HG03060 (cell line): ENCODE measurements around the gene MFAP4.

Experiments used
- ATAC-seq: cut with Tn5 transposase; IDR thresholded peaks from one replicate; pipeline ENCODE4 v1.9.1; 2021; ENCODE audit warnings: low read depth, moderate number of reproducible peaks; ENCODE audit not compliant: unreplicated experiment

Gene MFAP4

DNA sequence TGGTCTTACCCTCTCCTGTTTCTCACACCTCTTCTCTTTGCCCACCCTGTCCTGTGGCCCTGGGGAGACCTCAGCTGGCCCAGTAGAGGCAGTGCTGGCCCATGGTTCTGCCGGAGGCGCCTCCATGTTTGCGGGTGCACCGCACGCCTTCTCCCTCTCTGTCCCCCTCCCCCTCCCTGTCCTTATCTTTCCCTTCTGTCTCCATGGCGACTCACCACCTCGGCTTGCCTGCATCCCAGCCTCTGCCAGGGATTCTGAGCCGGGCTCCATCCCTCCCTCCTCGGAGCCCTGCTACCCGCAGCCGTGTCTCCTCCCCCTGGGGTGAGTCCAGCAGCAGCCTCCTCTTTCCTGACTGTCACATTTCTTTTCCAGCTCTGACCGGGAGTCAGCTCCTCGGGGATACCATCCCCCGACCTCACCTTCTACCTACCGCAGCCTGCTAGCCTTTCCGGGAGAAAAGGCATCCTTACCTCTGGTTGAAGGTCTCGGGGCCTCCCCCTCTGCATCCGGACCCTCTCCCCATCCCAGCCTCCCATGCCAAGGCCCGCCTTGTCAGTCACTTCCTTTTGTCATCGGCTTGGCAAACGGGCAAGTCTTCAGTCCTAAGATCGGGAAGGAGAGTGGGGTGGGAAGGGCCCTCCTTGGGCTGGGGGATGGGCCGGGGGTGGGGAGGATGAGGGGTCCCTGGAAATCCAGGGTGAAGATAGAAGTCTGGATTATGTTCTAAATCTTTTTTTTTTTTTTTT, 24.1 kb upstream of the MFAP4 start, which contains the start of gene RNF112:
RNF112 (plus strand) TSS at position 358 of the 746 bp plus-strand sequence; CDS start at position 535, 177 bp downstream.
- no peak for ATAC-seq

DNA sequence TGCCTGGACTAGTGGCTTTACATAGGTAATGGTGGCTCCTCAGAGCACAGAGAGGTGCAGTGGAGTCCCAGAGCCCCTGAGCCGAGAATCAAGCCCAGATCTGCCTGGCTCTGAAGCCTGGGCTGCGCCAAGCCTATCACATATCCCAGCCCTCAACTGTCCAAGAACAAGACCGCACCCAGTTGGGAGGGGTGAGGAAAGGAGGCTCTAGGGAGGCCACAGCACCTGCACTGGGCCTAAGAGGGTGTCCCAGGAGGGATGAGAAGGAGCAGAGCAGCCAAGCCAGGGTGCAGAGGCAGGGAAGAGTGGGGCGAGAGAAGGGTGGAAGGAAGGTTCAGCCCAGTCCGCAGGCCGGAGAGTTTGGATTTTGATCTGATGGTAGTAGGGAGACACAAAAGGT, 23.1 kb upstream of the MFAP4 start:
- ATAC-seq, result no peak

DNA sequence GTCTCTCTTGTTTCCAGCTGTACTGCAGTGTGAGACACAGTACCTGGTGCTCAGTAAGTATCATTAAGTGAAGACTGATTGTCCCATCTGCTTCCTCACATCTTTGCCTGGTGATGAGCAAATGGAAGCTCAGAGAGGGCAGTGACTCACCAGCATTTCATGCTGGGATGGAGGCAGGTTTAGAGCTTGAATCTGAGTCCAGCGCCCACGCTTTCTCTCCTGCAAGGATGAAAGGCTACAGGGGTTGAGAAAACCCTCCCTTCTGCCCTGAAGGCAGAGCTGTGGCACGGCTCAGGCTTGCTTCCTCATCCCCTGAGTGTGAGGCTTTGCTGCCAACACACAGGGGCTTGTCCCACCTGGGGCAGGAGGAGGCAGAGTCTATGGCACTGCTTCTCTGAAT, 22.5 kb upstream of the MFAP4 start:
- ATAC-seq, result no peak

DNA sequence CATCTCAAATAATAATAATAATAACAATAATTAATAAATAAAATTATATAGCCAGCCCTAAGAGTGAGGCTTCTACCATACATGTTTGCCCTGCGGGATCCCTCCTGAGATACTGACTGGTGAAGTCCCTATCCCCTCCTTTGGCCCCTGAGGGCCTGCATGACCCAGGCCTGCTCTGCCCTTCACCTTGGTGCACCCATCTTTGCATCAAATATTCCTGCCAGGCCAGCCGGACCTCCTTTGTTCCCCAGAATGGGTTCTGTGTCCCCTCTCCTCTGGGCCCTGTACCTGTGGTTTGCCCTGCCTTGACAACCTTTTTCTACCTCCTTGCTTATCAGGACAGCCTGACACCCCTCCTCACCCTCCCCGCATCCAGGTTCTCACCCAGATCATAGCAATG, 22.1 kb upstream of the MFAP4 start:
- no peak for ATAC-seq

DNA sequence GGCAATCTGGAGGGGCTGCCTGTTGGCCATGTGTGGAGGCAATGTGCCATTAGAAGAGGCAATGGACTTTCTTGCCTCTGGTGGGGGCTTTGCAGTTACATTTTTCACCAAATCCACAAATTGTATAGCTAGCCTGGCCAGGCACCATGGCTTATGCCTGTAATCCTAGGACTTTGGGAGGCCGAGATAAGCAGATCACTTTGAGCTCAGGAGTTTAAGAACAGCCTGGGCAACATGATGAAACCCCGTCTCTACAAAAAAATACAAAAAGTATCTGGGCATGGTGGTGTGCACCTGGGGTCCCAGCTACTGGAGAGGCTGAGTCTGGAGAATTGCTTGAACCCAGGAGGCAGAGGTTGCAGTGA, 21.3 kb upstream of the MFAP4 start:
- no peak for ATAC-seq

DNA sequence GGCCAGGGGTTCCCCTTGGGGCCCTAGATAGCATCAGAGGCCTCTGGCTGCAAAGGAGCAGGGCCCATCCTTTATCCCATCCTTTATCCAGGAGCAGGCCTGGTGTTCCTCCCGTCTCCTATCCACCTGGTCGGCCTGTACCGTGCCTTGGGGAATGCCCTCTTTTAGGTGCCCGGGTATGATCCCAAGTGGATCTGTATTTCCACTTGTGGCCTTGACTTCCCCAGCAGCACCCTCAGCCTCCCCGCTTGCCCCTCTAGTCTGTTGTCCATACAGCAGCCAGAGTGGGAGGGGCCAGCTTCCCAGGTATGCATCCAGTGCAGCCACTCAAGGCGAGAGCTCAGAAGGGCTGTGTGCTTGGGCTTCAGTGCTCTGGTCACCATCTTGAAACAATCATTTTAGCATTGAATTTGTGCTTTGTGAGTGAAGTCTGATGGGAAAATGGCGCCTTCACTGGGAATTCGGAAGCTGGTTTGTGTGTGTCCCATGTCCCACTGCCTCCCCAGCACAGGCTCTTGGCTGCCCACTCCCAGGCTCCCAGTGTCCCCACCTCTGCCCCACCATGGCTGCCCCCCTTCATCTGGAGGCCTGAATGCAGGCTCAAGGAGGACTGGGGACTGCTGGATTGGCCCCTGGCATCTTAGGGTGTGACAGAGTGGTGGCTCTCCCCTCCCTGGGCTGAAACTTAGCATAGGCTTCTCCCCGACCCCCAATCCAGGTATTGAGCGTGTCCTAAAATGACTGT, 20.8 kb upstream of the MFAP4 start:
- no peak for ATAC-seq

DNA sequence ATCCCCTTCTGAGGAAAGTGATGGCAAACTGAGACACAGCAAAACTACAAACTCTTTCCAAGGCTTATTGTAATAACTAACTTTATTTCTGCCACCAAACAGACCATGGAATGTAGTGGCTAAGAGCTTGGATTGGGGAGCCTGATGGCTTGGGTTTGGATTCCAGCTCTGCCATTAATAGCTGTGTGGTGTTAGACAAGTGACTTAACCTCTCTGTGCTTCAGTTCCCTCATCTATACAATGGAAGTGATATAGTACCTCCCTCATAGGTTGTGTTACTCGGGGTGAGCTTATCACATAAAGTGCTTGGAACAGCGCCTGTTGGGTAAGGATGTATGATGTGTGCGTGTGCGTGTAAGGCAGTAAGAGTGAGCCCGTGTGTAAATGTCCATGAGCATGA, 18.1 kb upstream of the MFAP4 start:
- no peak for ATAC-seq

DNA sequence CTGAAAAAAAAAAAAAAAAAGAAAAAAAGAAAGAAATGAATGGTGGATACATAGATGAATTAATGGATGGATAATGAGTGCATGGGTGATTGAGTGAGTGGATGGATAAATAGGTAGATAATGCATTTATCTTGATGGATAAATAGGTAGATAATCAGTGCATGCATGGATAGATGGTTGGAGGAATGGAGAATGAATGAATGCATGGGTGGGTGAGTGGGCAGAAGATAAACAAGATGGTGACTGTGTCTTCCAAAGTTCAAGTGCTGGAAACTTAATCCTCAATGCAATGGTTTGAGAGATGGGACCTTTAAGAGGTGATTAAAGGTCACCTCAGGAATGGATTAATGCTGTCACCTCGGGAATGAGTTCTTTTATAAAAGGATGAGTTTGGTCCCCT, 17.3 kb upstream of the MFAP4 start:
- no peak for ATAC-seq

DNA sequence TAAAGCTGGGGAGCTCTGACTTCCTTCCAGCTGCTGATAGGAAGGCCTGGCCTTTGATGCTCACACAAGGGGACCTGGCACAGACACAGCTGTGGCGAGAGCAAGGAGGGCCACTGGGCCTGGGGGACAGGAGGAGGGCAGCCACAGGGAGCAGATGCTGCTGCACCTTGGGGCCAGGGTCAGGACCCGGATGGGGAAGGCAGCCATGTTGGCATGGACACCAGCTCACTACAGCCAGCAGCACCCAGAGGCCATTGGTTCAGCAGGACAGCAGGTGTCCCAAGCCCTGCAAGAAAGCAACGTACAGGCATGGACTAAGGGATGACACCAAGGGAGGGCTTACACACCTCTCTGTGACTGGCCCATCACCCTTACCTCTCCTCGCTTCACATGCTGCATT, 16.0 kb upstream of the MFAP4 start:
- ATAC-seq, result no peak

DNA sequence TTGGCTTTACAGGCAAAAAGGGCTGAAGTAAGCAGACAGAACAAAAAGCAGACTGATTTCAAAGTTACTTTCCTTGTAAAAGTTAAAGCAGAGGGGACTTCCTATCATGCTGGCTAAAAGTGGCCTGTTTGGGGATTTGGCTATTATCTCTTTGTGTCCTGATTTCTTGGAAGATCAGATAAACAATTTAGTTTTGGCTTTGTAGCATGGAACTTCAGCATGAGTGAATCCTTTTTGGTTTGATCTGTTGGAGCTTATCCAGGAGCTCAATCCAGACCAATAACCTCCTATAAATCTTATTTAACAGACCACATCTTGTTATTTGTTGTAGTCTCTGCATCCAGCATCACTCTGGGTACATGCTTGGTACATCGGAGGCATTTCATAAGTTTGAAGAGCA, 15.2 kb upstream of the MFAP4 start:
- ATAC-seq, result no peak

DNA sequence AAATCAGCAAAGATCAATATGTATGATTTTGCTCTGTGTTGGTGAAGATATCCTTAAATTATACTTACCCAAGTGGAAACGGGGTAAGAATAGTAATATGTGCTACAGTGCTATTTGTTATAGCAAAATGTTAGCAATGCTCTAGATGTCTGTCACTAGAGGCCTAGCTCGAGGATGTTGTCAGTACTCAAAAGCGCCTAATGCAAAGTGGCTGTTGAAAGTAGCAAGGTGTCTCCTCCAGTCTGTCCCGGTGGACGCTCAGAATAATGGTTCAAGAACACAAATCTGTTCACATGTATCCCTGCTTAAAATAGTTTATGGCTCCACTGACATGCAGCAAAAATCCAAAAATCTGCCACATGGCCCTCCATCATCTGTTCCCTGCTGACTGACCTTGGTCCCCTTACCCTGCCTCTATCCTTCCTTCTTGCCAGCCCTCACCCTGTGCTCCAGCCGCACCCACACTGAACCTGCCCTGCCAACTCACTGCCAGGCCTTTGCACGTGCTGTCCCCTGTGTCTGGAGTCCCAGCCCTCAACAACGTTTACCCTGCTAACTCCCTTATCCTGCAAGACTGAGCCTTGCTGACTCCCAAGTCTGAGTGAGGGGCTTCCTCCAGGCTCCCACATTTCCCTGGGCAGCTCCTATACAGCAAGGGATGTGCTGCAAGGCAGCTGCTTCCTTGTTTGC, 14.5 kb upstream of the MFAP4 start:
- no peak for ATAC-seq

DNA sequence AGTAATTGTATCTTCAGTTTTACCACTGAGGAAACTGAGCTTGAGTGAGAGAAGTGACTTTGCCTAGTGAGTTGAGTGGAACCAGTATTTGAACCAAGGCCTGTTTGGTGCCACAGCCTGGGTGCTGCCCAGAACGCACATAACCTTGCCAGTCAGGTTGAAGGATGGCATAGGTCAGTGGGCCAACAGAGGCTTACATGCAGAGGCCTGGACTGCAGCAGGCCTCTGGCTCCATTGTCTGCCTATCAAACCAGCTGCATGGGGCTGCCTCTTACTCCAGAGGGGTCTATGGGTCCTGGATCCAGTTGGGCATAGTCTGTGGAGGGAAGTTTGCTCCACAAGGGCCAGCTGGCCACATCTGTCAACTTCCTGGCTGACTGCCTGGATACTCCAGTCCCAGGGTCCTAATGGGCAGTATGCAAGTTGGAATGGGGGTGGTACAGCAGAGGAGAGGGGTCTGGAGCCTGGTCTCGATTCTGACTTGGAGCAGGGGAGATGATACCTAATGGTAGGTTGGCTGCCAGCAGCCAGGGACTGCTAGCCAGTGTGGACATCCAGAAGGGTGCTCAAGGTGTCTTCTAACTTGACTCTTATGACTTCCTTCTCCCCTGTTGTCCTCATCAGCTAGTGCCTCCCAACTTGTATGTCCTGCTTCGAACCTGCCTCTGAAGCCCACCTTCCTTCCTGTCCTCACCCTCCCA, 12.9 kb upstream of the MFAP4 start:
- no peak for ATAC-seq

DNA sequence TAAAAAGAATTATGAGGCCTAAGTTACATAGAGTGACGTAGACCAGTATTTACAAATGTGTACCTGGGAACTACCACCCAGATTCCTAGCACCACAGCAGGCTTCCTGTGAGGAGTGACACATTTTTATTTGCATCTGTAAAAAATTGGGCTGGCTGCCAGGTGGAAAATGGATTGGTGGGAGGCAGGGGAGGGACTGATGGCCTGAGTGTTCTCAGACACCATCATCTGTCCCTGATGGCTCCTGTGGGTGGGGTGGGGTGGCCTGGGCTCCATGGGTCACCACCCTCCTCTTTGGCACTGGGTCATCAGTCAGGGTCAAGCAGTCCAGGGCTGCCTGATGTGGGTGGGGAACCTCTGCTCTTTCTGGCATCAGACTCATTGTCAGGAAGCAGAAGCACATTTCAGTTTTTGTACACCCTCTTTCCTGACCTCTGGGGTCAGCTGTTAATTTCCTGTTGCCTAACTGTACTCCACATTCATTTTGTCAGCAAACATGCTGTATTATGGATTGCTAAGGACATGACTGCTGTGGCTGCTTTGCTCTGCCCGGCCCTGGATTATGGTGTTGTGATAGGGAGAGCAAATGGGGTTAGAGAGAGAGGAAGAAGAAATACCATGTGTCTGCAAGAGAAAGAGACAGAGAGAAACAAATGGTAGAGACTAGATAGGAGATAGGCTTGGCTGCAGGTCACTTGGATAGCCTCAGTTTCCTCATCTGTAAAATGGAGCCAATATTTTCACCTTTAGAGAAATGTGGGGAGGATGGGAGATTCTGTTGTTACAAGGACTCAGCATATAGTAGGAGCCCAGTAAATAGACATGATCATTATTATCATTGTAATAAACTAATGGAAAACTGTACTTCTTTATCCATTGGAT, 11.6 kb upstream of the MFAP4 start:
- no peak for ATAC-seq

DNA sequence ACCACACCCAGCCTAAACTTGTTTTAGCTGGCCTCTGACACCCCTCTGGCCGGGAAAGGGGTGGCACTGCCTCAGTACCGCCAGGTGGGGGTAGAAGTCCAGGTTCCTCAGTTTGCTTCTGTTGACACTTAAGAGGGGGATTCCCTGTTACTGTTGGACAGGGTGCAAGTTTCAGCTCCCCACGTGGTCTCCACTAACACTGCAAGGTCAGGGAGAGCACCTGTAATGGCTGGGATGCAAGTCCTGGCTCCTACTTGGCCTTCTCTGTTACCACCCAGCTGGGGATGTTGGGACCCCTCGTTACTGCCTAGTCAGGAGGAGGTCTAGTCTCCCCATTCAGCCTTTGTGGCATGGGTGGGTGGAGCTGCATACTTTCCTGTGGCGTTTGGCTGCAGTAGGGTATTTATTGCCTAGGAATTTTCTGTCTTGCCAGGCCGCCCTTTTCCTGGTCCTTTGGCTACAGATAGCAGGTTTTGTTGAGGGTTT, 10.6 kb upstream of the MFAP4 start:
- ATAC-seq, result no peak

DNA sequence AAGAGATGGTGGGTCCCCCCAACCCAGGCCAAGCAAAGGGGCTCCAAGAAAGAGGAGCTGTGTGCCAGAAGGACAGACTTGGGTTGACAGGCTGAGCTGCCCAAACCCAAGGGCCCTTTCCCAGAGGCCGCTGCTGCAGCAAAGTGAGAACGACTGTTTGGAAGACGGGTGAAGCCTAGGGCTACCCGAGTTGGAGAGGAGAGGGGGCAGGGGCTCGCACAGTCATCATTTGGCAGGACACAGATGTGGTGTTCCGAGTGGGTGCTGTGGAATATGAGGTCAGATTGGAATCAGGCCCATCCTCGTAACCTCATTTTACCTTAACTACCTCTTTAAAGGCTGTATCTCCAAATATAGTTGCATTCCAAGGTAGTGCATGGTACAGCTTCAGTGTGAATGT, 5.3 kb upstream of the MFAP4 start:
- no peak for ATAC-seq

DNA sequence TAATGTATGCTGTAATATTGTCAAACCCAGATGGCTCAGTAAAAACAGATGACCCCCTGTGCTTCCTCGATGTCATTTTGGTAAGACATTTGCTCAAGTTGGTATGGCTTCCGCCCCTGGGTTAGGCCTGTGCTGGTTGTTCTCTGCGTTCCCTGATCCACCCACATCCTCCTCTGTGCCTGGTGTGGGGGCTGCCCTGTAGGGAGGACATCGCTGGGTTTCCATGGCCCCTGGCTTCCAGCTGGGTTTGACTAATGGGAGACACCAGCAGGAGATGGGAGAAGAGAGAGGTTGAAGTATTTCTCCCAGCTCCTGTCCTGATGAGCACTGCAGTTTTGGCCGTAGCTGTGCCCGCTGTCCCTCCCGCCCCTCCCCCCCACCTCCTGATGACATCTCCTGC, 4.4 kb upstream of the MFAP4 start:
- no peak for ATAC-seq

DNA sequence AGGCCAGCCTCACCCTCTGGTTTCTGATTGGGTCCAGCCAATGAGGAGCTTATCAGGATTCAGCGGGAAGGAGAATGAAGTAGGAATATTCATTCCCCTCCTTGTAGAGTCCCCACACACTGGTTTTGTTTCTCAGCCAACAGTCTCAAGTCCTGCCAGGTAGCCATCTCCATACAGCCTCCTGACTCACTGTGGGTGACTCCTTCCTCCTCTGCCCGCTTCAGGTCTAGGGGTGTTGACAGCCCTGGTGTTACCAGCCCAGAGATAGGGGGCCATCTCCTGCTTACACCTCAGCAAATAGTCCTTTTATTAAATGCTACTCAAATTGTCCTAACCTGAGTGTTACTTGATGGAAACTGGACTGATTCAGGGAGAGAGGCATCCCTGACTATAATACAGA, 4.0 kb upstream of the MFAP4 start:
- ATAC-seq, result no peak

DNA sequence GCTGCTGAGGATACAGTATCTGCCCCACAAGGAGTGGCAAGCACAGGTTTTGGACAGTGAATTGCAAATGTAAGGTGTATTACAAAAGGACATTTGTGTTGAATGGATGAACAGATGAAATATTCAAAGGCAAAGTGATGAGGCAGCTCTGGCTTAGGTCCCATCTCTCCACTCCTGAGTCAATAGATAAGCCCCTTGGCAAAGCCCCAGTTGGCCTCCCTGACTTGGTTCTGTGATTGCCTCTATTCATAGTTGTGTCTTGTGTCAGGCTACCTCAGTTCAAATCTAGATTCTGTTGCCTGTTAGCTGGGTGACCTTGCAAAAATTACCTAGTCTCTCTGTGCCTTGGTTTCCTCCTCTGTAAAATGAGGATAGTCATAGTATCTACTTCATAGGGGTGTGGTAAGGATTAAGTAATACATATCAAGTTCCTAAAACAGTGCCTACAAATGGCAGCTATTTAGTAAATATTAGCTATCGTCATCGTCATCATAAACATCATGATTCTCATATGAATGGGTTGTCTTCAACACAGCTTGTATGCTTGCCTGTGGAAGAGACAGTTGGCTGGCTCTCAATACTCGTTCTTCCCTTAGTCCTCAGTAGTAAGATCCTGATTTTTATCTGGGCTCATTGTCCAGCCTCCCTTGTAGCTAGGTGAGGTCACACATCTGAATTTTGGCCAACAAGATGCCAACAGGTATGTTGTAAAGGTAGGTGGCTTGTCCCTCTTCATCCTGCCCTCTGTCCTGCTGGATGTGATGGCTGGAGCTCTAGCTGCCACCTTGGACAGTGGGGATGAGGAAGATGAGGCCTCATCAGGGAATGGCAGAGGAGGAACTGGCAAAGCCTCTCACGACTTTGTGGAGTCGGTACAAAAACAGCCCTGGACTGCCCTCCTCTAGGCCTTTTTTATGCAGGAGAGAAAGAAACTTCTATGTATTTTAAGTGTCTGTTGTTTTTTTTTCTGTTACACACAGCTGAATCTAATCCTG, 2.1 kb upstream of the MFAP4 start:
- ATAC-seq, result no peak
